DMS53 treated with DMSO at 0.1 percent for 48 hours (cell line): ENCODE results near the gene FGF11.

Experiments used
- DNase-seq: peaks from one replicate; lab custom pipeline; 2025; ENCODE audit not compliant: unreplicated experiment; lab: John Stamatoyannopoulos, UW

Gene FGF11

DNA sequence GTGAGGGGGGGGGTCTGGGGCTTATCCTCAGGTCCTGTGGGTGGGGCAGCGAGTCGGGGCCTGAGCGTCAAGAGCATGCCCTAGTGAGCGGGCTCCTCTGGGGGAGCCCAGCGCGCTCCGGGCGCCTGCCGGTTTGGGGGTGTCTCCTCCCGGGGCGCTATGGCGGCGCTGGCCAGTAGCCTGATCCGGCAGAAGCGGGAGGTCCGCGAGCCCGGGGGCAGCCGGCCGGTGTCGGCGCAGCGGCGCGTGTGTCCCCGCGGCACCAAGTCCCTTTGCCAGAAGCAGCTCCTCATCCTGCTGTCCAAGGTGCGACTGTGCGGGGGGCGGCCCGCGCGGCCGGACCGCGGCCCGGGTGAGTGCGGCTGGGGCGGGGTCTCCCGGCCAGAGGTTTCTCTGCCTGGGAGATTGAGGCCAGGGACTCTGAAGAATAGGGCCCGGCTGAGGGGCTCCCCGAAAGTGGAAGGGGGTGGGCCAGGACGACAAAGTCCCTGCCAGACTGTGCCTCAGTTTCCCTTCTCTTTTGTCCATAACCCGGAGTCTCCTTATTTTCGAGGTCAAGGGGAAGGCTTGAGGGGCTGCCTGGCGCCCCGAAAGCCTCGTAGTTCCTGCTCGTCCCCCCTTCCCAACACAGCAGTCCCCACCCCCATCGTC, at the start of gene FGF11:
Gene FGF11 (plus strand): TSS at position 51 of the 651 bp plus-strand sequence. CDS start 109 bp downstream, at position 160.
- DNase-seq = no peak

DNA sequence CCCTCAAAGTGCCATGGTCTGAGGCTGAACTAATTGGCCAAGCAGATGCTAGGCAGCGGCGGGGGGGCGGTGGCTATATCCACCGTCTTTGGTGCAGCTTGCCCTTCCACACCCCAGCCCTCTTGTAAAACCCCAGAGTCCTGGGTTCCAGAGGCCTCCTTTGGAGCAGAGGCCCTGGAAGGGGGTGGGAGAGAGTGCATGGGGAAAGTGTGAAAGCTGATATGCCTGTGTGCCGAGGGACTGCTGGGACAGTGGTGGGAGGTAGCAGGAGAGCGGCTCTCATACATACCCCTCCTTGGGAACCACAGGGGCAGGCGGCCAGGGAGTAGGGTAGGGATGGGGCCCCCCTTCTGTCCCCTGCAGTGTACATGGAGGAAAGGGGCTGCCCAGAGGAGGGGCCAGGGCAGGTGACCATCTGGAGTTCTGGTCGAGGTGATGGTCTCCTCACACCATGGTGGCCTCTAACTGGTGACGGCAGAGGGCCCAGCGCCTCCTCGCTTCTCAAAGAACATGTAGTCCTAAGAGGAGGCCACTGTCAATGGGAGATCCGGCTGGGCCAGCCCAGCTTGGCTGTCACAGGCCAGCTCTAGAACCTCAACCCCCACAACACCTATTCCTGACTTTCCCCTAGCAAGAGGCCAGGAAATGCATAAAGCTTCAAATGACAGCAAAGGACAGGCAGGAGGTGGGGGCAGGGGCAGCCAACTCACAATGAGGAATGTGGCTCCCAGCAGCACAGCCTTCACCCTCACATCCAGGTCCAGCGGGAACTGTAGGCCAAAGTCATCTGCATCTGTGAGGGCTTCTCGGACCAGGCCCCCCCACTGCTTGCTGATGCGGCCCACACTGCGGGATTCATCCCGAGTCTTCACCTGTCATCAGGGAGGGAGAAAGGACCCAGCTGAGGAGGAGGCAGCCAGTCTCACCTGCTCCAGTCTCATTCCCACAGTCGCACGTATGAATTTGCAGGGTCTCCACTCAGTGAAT, 49.1 kb upstream of the FGF11 start:
- no peak for DNase-seq

DNA sequence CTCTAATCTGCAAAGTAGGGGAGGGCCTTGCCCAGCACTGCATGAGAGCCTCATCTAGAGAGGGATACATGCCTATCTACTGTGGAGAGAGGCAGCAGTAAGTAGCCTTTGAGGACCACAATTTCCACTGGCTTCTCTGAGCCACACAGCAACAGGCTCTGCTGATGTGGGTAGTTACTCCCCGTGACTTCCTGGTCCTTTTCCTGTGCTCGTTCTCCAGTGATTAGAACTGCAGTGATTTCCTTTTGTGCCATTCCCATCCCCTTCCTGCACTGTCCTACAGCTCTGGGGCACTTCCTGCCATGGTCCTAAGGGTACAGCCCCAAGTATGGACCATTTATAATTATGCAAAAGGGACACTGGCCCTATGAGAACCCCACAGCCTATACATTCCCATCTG, 48.0 kb upstream of the FGF11 start:
- DNase-seq = no peak

DNA sequence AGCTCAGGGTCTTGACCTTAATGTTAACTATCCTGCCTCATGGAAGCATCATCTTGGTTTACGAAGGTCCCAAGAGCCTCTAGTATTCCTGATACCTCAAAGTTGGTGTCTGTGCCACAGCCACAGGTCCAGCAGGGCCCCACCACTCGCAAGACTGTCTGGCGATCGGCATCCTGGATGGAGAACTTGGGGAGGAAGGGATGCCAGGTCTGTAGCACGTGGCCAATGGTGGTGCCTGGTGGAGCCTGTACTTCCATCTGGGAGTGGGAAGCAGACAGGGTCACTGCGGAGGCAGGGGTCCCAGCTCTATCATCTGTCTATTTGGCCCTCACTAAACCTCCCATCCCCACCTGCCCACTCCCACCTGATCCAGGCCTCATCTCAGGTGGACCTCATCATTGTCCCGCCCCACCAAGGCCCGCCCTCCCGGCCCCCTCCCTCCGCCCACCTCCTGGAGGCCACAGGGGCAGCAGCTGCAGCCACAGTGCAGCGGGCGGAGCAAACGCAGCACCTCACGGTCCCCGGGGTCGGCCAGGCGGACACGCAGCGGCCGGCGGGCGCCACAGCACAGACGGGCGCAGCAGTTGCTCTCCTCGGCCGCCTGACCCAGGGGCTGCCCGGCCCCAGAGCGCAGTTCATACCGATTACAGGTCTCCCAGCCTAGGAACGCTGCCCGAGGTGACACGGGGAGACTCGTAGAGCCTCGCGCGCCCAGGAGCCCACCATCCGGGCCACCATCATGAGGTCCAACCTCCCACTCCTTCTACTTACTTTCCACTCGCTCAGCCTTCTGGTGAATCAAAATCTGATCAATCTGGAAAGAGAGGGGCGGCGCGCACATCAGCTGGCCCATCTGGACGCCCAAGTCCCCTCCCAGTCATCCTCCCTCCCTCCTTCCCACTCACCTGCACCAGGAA, 46.4 kb upstream of the FGF11 start:
- DNase-seq = no peak

DNA sequence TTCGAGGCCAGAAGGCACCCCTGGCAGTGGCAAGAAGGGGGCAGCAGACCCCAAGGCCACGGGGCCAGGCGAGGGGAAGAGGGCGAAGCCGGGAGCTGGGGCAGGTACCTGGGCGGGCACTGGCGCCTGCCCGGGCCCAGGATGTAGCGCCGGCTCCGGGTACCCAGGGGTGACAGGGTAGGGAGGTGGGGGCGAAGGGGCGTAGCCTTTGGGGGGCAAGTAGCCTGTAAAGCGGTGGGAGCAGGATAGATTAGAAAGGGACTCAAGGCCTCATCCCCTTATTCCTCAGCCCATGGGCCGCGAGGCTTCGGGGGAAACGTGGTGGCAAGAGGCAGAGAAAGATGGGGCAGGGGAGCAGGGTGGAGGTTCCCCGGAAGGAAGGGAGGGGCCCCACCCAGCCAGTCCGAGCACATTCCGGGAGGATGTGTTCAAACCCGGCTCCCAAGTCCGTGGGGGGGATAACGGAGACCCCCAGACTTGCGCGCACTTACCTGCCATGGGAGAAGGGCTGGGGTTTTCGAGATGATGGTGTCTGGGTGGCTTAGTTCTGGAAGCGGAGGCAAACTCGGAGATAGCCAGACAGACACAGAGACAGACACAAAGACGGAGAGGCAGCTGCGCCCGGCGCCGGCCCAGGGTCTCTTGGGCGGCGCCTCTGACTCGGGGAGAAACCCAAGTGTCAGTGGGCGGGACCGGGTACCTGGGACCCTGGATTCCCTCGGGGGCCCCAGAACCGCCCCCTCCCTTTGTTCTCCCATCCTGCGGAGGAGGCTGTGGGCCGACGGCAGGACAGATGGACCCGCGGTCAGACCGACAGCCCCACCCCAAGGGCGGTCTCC, 45.5 kb upstream of the FGF11 start:
- no peak for DNase-seq

DNA sequence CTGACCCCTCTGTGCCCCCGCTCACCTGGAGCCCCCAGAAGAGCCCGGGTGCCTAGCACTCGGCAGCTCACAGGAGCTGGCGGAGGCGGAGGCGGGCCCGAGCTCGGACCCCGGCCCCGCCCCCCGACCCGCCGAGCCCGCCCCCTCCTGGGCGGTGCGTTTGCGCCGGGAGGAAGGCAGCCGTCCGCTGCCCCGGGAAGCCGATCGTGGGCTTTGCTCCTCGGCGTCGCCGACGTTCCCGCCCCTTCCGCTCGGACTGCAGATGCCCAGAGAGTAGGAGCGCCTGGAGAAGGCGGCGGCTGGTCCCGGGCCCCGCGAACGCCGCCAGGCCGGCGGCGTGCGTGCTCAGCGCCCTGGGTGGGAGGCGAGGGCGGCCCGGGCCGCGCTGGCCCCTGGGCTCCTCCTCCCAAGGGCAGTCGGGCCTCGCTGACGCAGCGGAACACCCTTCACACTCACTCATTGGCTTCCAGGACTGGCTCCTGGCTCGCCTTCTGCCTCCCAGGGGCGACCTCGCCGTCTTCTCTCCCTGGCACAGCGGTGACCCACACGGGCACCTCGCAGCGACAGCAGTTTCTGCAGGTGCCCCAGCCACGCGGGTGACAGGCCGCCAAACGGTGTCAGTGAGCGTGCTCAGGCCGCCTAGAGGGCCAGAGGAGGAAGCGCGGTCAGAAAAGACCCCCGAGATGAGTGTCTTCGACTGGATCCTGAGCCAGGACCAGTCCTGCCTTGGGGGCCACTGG, 44.7 kb upstream of the FGF11 start, which contains the start of gene PLSCR3:
Gene PLSCR3 (minus strand): TSS at position 74 of the 740 bp plus-strand sequence. CDS start 415 bp downstream, outside the sequence.
- DNase-seq = peak; percentile 96

DNA sequence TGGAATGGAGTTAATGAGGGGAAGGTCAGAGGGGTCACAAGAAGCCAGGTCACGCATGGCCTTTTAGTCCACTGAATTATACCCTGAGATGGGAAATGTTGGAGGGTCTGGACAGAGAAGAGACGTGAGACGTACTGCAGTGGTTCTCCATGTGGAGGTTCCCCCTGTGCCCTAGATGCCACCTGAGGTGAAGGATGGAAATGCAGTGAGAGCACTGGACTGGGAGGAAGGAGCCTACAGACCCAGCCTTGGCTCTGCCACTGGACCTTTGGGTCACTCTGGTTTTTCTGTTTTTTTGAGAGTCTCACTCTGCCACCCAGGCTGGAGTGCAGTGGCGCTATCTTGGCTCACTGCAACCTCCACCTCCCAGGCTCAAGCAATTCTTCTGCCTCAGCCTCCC, 43.2 kb upstream of the FGF11 start:
- no peak for DNase-seq

DNA sequence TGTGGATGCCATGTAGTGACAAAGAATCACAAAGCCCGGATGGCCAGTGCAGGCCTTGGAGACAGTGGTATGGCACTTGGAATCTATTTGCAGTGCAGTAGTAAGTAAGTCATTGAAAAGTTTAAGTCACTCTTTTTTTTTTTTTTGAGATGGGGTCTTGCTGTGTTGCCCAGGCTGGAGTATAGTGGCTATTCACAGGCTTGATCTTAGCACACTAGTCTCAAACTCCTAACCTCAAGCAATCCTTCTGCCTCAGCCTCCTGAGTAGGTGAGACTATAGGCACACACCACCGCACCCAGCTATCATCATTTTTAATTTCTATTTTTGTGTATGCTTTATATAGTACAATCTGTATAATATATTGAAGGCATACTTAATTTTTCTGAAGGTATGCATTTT, 40.7 kb upstream of the FGF11 start:
- DNase-seq = no peak

DNA sequence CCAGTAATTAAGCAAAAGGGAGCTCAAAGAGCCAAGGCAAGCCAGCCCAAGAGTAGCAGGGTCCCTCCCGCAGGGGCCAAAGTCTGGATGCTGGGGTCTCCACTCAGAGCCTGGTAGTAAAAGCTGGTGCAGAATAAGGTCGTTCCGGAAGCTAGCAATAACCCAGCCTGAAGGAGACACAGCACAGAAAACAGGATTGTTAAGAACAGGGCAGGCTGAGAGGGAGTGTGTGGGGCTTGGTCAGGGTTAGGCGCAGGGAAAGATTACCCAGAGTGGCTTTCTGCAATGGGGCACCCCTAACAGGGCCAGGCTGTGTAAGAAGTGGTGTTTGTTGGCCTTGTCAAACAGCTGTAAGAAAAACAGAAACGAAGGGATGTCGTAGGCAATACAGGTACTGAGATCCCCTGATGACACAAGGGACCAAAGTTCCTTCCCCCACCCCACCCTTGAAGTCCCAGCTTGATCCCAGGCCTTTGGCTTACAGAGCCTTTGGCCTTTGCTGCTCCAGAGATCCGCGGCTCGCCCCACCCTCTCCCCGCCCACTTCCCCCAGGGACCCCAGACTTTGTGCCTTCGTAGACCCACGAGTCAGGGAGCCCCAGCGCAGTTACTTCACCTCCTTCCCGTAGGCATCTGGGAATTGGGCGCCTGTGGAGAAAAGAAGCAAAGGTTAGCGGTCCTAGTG, 36.1 kb upstream of the FGF11 start:
- no peak for DNase-seq

DNA sequence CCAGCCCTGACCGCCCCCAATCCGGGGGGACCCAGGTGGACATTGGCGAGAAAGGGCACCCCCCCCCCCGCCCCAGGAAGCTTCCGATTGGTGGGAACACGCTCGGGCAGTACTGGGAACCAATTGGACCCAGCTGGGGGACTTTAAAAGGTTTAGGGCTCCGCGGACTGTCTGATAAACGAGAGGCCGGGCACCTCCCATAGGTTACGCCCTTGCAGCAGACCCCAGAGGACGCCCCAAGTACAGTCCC, 35.7 kb upstream of the FGF11 start:
- DNase-seq = no peak

DNA sequence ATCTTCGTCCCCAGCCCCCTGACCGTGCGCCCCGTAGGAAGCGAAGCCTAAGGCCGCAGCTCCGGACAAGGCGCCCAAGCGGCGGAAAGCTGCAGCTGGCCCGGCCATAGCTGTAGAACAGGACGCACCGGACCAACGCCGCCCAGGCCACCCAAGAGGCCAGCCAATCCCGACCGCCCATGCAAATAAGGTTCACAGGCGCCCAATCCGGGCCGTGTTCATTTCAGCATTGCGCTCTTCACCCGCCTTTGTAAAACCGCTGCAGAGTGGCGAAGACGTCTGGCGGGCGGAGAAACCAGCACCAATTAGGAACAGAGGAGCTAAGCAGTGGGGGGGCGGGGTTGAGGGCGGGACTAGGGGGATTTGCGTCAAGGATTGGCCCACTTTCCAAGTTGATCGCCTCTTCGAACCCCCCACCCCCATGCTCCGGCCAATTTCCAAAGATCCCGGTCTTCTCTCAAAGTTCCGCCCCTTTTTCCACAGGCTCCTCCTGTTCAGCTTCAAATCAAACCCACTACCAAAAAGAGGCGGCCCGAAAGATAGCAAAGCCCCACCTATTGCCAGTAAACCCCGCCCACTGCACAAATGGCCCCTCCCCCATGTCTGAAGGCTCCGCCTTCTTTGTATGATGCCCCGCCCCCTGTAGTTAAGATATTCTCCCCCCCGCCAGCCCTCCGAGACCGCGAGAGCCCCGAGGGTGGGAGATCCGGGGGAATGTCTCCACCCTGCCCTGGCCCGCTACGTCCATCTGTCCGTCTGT, 35.2 kb upstream of the FGF11 start, which contains the start of gene TMEM256:
Gene TMEM256 (minus strand): TSS at position 121 of the 760 bp plus-strand sequence. CDS start 13 bp downstream, at position 108.
- DNase-seq = peak; percentile 100

DNA sequence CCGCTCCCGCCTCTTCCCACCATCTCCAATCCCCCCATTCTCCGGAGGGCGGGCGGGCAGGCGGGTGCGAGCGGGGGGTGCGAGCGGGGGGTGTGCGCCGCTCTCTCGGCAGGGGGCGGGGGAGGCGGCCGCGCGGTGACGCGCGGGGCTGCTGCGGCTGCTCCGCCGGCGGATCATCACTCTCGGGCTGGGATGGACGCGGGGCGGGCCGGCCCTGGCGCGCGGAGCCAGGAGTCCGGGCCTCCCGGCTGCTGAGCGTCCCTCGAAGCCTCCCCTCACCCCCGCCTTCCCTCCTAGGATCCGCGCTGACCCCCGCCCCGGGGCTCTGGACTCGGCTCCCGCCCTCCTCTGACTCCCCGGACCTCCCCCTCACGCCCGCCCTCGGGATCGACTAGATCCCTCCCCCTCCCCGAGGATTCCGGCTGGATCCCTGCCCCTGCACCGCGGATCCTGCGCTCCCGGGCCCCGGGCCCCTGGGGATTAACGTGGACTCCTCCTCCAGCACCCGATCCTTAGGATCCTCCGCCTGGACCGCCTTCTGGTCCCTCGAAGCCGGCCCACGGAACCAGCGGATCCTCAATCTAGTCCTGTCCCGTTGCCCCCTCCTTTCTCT, 34.5 kb upstream of the FGF11 start:
- DNase-seq = peak; percentile 36

DNA sequence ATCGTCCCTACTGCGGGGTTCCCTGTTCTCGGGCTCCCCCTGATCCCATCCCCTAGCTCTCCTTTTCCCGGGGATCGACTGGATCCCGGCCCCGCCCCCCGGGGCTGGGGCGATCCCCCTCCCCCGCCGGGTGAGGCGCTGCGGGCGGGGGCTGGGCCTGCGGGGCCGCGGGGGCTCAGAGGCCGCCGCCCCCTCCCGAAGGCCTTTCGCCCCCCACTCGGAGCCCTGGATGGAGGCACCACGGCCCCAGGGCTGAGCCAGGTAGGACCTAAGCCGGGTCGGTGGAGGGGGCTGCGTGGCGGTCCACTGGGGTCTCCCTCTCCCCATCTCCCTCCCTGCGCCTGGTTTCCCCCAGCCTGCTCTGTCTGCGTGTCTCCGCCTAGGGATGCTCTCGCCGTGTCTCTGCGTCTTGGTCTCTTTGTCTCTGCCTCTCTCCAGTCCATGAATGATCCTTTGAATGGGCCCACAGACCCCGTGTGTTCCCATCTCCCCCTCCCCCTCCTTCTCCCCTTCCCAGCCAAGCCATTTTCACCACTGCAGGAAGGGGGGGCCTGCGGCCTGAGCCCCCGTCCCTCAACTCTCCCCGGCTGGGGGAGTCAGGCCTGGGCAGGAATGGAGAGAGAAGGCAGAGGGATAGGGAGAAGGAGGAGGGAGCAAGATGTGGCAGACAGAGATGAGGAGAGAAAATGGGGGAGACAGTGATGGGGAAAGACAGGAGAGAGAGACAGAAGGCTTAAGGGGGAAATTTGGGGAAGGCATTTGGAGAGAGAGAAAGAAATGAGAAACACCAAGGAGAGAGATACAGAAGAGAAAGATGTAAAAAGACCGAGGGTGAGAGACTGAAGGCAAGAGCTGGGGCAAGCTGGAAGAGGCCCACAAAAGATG, 33.7 kb upstream of the FGF11 start:
- no peak for DNase-seq

DNA sequence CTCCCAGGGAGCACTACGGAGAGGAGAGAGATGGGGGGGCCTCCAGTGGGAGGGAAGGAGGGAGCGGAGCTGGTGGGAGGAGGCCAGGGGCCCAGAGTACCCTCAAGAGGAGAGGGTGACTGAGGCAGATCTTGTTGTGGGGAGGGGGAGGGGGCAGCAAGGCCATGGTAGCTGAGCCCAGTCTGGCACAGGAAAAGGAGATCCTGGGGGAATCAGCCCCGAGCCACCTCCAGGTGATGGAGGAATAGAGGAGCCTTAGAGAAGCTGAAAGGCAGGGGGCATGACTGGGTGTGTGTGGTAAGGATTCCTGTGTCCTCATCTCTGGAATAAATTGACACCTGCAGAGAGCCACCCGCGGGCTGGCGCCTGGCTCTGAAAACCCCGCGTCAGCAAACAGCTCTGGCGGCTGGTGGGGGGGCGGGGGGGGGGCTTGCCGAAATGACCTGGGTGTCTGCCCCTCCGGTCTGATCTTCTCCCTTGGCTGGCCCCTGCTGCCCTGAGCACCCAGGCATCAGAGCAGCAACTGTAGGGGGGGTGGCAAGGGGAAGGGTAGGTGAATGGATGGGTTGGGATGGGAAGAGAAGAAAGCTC, 33.0 kb upstream of the FGF11 start:
- DNase-seq = no peak

DNA sequence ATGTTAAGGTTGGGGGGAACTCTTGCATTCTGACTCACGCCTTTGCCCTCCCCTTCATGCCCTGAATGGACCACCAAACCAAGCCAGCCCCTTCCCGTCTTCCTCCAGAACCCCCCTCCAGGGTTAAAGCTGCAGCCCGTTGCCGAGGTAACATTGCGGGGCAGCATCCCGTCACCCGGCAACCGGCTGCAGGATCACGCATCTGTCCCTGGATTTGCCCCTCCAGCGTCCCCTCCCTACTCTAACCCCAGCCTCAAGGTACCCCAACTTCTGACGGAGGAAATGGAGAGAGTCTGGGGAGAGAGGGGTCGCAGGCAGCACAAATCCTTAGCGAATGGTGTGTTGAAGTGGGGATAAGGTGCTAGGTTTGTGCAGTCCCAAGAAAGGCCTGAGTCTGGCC, 32.2 kb upstream of the FGF11 start:
- DNase-seq = no peak

DNA sequence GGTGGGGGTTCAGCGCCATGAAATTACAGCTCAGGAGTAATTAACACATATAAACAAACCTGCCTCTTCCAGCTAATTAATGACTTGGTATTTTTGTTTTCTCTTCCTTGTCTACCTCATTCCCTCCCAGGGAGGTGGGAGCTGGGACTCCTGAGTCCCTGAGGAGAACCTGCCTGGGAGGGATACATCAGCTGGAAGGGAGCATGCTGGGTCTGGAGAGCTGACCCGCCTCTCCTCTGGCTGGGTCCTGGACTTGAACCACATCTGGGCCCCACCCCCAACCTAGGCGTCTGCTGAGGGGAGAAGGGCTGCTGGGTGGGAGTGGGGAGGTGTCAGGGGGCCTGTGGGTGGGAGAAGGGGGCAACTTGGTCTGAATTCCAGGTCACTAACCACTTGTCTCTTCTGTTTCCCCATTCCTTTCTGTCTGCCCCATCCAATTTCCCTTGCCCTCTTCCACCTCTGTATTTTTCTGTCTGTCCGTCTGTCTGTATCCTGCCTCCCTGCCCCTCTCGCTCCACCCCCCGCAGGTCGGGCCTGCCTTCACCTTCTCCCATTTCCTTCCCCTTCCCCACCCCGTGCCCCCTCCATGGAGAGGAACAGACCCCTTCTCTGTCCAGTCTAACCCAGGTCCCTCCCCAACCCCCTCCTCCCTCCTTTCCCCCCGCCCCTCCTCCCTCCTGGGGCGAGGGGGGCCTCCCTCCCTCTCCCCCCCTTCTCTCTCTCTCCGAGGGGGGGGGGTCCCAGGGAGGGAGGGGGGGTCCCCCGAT, 31.6 kb upstream of the FGF11 start, which contains the start of gene NLGN2:
Gene NLGN2 (plus strand): TSS at position 361 of the 767 bp plus-strand sequence. CDS start 411 bp downstream, outside the sequence.
- no peak for DNase-seq
